ENCODE results near the gene PCSK2.

PCSK2 gene

GRCh38 chr20:17343091-17343490 is 116.3 kb downstream of the PCSK2 start:
- DNase-seq: no peak

DNA sequence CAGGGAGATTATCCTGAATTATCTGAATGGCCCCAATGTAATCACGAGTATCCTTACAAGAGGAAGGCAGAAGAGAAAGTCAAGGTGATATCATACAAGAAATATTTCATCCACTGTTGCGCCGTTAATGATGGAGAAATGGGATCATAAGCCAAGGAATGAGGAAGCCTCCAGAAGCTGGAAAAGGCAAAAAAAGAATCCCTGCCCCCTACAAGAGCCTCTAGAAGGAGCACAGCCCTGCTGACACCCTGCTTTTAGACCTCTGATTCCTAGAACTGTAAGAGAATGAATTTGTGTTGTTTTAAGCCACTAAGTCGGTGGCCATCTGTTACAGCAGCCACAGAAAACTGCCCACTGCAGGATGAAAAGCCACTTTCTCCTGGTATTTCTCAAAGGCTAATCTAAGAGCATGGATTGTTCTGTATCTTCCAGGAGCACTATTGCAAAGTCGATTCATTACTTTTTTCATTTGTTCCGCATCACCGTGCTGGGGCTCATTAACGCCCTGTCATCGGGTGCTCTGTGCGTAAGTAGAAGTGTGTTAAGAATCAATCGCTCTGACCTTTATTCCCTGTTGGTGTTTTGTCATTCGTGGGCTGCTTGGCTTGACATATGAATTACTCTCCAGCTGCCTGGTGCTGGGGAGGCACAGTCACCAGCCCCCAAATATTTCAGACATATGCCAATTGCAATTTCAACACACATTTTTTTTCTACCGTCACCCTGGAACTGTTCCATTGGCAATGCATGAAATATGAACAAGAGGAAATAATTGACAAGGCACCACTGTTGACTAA is 117.0 kb downstream of the PCSK2 start:
- DNase-seq: no peak

- no peak for DNase-seq
Observed at GRCh38 chr20:17344790-17345189, 118.0 kb downstream of the PCSK2 start.

GRCh38 chr20:17345321-17345720 is 118.5 kb downstream of the PCSK2 start:
- DNase-seq: no peak

GRCh38 chr20:17350321-17350720 is 123.5 kb downstream of the PCSK2 start:
- DNase-seq: no peak

DNA sequence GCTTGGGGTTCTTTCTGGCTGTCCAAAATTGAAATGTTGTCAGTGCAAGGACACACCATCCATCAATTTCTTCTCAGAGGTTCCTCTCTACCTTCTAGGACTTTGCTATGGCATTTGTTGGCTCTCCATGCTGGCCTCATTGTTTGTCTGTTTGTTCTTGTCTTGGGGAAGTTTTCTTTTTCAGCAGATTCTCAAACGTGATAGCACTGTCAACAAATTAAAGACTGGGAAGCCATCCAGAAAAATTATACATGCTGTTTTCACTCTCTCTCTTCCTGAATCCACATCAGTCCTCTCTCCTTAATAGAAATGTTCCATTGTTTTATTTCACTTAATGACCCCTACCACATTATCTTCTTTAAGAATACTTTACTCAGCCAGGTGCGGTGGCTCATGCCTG is 130.4 kb downstream of the PCSK2 start:
- no peak for DNase-seq

DNA sequence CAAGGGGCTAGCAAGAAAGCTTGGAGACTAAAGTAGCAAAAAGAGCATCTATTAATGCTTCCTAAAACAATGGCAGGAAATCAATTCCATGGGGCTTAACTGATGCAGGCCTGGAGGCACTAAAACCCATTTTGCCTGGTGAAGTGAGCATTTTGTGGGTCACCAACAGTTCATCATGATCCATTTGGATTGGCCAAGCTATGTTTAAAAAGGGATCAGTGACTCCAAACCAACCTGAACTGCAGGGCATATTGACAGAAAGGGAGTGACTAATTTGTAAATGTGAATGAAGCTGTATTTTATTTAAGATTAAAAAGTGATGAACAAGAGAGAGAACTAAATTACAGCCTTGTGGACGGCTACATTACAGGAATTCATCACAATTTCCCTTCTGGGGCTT is 132.0 kb downstream of the PCSK2 start:
- DNase-seq: no peak

DNA sequence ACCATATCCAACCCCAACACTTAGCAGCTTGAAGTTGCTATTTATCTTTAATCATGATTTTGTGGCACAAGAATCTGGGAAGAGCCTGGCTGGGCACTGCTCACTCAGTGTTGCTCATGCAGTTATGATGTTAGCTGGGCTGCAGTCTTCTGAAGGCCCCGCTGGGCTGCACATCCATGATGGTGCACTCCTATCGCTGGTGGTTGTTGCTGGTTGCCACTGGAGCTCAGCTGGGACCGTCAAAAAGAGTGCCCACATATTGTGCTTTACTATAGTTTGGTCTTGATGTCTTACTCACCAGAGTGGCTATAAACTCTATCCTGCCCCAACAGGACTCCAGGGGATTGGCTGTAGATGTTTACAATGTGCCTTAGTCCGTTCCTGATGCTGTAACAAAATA is 137.8 kb downstream of the PCSK2 start:
- DNase-seq: no peak

GRCh38 chr20:17365831-17366230 is 139.0 kb downstream of the PCSK2 start:
- DNase-seq: no peak

- no peak for DNase-seq
Observed at GRCh38 chr20:17369506-17369905, 142.7 kb downstream of the PCSK2 start.

GRCh38 chr20:17372806-17373440 is 146.1 kb downstream of the PCSK2 start:
- DNase-seq: no peak

DNA sequence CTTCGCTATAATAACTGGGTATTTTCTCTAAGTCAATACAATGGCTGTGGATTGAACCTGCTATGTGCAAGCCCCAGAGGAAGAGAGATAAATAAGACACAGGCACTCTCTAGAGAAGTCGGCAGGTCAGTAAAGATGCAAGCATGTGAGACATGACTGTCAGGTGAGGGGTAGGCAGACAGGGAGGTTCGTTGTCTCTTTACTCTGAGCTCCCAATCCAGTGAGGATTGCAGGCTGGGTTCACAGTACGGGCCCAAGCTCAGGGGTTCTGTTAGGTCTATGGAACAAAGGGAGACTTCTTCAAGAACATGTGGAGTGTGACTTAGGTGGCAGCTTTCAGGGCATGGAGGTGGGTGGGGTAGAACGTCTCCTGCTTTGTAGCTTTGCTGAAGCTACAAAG is 147.2 kb downstream of the PCSK2 start:
- no peak for DNase-seq

DNA sequence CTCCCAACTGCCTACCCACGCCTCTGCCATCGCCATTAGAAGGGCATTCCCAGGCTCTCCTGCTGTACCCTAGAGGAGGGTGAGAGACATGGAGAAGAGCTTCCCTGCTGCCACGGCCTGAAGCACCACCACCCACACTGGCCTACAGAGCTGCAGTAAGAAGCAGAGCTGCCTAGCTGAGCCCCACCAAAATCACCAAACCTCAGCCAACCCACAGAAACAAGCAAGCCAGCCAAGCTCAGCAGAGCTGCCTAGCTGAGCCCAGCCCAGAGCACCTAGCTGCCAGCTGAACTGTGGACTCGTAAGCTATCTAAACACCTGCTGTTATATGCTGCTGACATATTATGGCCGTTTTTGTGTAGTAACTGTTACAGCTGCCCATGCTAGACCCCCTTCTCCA is 149.2 kb downstream of the PCSK2 start:
- DNase-seq: no peak

DNA sequence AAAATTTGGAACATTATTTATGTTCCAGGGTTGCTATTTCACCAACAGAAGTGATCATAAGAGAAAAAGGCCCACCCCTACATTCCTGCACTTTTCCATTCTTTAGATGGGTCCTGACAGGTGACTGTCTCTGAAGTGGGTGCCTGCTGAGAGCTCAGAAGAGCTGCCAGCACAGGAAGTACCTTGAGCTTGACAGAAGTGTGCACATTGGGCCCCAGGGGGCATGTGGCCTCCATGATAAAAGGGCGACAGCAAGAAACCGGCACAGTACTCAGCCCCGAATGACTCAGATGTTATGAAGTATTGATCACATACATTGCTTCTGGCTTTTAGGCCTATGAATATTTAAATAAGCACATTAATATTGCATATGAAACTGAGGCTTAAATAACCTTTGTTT is 150.4 kb downstream of the PCSK2 start:
- no peak for DNase-seq

GRCh38 chr20:17379651-17380050 is 152.8 kb downstream of the PCSK2 start:
- no peak for DNase-seq

DNA sequence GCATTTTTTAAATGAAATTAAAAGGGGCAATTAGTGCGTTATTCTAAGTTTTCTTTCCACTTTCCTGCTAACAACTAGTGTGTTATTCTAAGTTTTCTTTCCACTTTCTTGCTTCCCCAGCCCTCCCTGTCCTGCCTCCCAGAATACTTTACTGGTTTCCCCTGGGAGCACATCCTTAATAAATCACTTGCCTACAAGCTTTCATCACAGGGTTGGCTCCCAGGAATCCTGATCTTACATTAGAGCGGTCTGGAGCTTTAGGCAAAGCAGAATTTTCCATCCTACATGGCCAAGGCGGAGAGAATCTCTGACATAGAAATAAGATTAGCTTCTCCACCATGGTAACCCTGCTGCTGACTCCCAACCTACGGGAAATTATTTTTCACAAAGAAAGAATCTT is 154.0 kb downstream of the PCSK2 start:
- DNase-seq: no peak

- DNase-seq: no peak
Observed at GRCh38 chr20:17381724-17382123, 154.9 kb downstream of the PCSK2 start.

- DNase-seq: no peak
Observed at GRCh38 chr20:17385798-17386197, 159.0 kb downstream of the PCSK2 start.

DNA sequence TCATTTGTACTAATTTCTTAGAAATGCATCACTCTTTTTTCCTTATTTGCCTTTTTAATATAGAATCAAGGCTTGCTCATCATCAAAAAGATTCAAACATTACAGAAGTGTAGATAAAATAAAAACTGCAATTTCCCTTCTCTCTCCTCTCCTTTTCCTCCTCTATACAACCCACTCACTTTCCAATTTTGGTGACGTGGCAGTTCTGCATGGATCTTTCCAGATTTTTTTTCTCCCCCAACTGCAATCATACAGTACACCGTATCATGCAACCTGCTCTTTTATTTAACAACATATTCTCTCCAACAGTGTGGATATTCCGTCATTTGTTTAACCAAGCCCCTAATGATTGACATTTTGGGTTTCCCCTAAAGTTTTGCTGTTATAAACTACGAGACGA is 163.8 kb downstream of the PCSK2 start:
- no peak for DNase-seq

- DNase-seq: no peak
Observed at GRCh38 chr20:17391127-17391771, 164.4 kb downstream of the PCSK2 start.

DNA sequence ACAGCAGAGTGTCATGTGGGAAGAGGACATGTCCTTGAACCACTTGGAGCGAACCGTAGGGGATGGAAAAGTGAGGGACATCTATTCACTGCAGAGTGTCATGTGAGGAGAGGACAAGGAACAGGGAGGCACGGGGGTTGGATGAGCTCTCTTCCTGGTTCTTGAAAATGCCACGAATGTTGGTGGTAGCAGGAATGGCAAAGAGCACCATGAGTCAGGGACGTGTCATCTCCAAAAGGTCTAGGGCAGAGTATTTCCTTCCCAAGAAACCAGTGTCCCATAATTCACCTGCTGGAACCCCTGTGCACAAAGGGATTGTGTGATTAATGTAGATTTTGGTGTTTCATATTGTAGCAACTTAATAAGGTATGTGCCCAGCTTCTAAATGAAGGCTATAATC is 167.6 kb downstream of the PCSK2 start:
- peak; percentile 7 for DNase-seq

DNA sequence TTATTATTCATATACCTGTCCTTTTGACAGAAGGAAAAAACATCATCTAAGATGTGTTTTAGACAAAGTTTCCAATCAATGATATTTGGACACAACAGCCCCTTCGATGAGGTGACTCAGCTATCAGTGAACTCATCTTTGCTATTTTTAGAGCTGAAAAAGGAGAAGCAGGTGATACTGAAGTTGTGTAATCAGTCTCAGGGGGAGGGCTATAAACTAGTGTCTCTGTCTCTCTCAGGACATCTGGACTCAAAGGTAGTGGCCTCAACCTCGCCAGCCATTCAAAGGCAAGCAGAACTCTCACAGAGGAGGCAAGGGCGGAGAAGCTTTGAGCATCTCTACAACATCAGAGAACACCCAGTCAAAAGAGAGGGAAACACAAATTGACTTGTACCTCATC is 168.9 kb downstream of the PCSK2 start:
- no peak for DNase-seq

- DNase-seq: no peak
Observed at GRCh38 chr20:17399303-17399985, 172.6 kb downstream of the PCSK2 start.

- DNase-seq: no peak
Observed at GRCh38 chr20:17403461-17403860, 176.6 kb downstream of the PCSK2 start.
